PC-9 (cell line): ENCODE results near the gene DYNLRB1.

Experiments
- CTCF ChIP-seq: fragments of 200-600 bp; sonication (generic); conservative IDR thresholded peaks from 2 replicates; pipeline ENCODE4 v1.6.1; 2017; ENCODE audit warnings: mixed run types, antibody characterized with exemption, mild to moderate bottlenecking, moderate library complexity
- EZH2 ChIP-seq: fragments of 200-600 bp; sonication (generic); IDR thresholded peaks from 2 replicates; pipeline ENCODE4 v1.8.0; 2017; ENCODE audit warnings: antibody characterized with exemption, low read depth

GRCh38 chr20:34539756-34540155, 23.5 kb downstream of the DYNLRB1 start:
- TF ChIP-seq CTCF, result no peak
- no peak for TF ChIP-seq EZH2
